Fibroblast of skin of abdomen (primary cell): ENCODE data around the gene C16orf89.

Experiments
- DNase-seq: peaks from one replicate; pipeline ENCODE4 v3.0.0-alpha.2; 2013

The C16orf89 gene

GRCh38 chr16:5027575-5028235, 38.1 kb downstream of the C16orf89 start:
- DNase-seq: no peak

GRCh38 chr16:5027086-5027485, 38.7 kb downstream of the C16orf89 start:
- DNase-seq: no peak

GRCh38 chr16:5026664-5027063, 39.1 kb downstream of the C16orf89 start:
- no peak for DNase-seq

- DNase-seq: no peak
These were observed 40.6 kb downstream of the C16orf89 start for GRCh38 chr16:5025171-5025632.

- no peak for DNase-seq
These were observed 41.1 kb downstream of the C16orf89 start for GRCh38 chr16:5024632-5025031.

GRCh38 chr16:5022521-5022920, 43.2 kb downstream of the C16orf89 start:
- DNase-seq: no peak

GRCh38 chr16:5020551-5020950, 45.2 kb downstream of the C16orf89 start:
- no peak for DNase-seq

GRCh38 chr16:5019775-5020174, 46.0 kb downstream of the C16orf89 start:
- DNase-seq: no peak

- DNase-seq: no peak
These were observed 47.0 kb downstream of the C16orf89 start for GRCh38 chr16:5018793-5019192.

- DNase-seq: no peak
These were observed 48.1 kb downstream of the C16orf89 start for GRCh38 chr16:5017678-5017969.

- no peak for DNase-seq
These were observed 48.6 kb downstream of the C16orf89 start for GRCh38 chr16:5016967-5017677.

GRCh38 chr16:5015887-5016286, 49.9 kb downstream of the C16orf89 start:
- no peak for DNase-seq

- DNase-seq: no peak
These were observed 50.4 kb downstream of the C16orf89 start for GRCh38 chr16:5015351-5015750.

GRCh38 chr16:5012887-5013286, 52.9 kb downstream of the C16orf89 start:
- DNase-seq: no peak

- DNase-seq: no peak
These were observed 54.1 kb downstream of the C16orf89 start for GRCh38 chr16:5011637-5012036.

- no peak for DNase-seq
These were observed 55.0 kb downstream of the C16orf89 start for GRCh38 chr16:5010576-5011329.

- no peak for DNase-seq
These were observed 57.4 kb downstream of the C16orf89 start for GRCh38 chr16:5008311-5008731.

- DNase-seq: no peak
These were observed 58.5 kb downstream of the C16orf89 start for GRCh38 chr16:5007256-5007655.

GRCh38 chr16:5006348-5007193, 59.2 kb downstream of the C16orf89 start:
- no peak for DNase-seq

- DNase-seq: no peak
These were observed 59.8 kb downstream of the C16orf89 start for GRCh38 chr16:5005916-5006315.

- no peak for DNase-seq
These were observed 61.4 kb downstream of the C16orf89 start for GRCh38 chr16:5004311-5004710.

- DNase-seq: no peak
These were observed 61.9 kb downstream of the C16orf89 start for GRCh38 chr16:5003828-5004227.

- no peak for DNase-seq
These were observed 62.5 kb downstream of the C16orf89 start for GRCh38 chr16:5003211-5003610.
